A549 (cell line): ENCODE measurements around the gene SOX18. TPM values are rescaled to one million over a fixed set of nuclear protein-coding genes. Genes with fewer than 3 reads are reported as not detected.

ENCODE experiments used
- ATAC-seq, 2 experiments: fragments of 200-7000 bp in 1 of 2; fragments of >200 bp in 1 of 2; cut with Nextera tagmentation in 1 of 2; cut with Tn5 transposase in 1 of 2; 3 replicates each; pipeline versions ENCODE4 v1.8.0 to v1.9.1; 2018 to 2020; ENCODE audit warnings: mild to moderate bottlenecking in 1 of 2, moderate library complexity in 1 of 2
- CTCF ChIA-PET: fragments of 300-600 bp; sonication (Branson Sonifier 250); formaldehyde crosslinking; extraction: SDS; loops from one replicate; lab custom pipeline; 2021; ENCODE audit warnings: antibody characterized with exemption, inconsistent platforms; lab: Yijun Ruan, JAX
- POLR2A ChIA-PET: fragments of 350-600 bp; formaldehyde crosslinking; extraction: SDS; loops from one replicate; lab custom pipeline; 2021; ENCODE audit warnings: antibody characterized with exemption, inconsistent platforms; lab: Yijun Ruan, JAX
- DNase-seq, 2 experiments: peaks; one replicate each; pipeline versions ENCODE4 v3.0.0 to v3.0.0-alpha.2; 2011 to 2016; ENCODE audit warnings: low read depth in 1 of 2, low spot score in 1 of 2
- FAIRE-seq: peaks from 2 replicates; lab custom pipeline; 2011; peaks lifted over from hg19 to GRCh38; lab: Jason Lieb, UNC
- H3K27ac ChIP-seq, 2 experiments: fragments of >200 bp; sonication (Bioruptor Twin); formaldehyde crosslinking; 3 replicates each; pipeline ENCODE4 v1.5.1; 2016 to 2017
- H3K4me1 ChIP-seq: fragments of >200 bp; sonication (Bioruptor Twin); formaldehyde crosslinking; 3 replicates; pipeline ENCODE4 v1.6.1; 2016
- H3K4me2 ChIP-seq: fragments of >200 bp; sonication (Bioruptor Twin); formaldehyde crosslinking; 3 replicates; pipeline ENCODE4 v1.6.1; 2016
- H3K4me3 ChIP-seq: fragments of >200 bp; sonication (Bioruptor Twin); formaldehyde crosslinking; 3 replicates; pipeline ENCODE4 v1.5.1; 2016
- H3K9me3 ChIP-seq: fragments of >200 bp; sonication (Bioruptor Twin); formaldehyde crosslinking; 3 replicates; pipeline ENCODE4 v1.6.1; 2016
- BHLHE40 ChIP-seq: IDR thresholded peaks from 2 replicates; pipeline ENCODE4 v1.6.1; 2012; ENCODE audit warnings: low read depth, low read length, inconsistent platforms
- CBX2 ChIP-seq: fragments of 200-600 bp; sonication (generic); IDR thresholded peaks from 2 replicates; pipeline ENCODE4 v1.6.1; 2016; ENCODE audit warnings: low read depth, mild to moderate bottlenecking, borderline replicate concordance
- CHD4 ChIP-seq: fragments of 200-600 bp; sonication (generic); IDR thresholded peaks from 2 replicates; pipeline ENCODE4 v1.6.1; 2016; ENCODE audit warnings: antibody characterized with exemption, mild to moderate bottlenecking, borderline replicate concordance
- EHMT2 ChIP-seq: fragments of 200-600 bp; sonication (generic); IDR thresholded peaks from 2 replicates; pipeline ENCODE4 v1.6.1; 2016; ENCODE audit warnings: antibody characterized with exemption, low read depth, mild to moderate bottlenecking, moderate library complexity
- EP300 ChIP-seq, 2 experiments: fragments of >200 bp; sonication (Bioruptor Twin); formaldehyde crosslinking; IDR thresholded peaks; 2 replicates in 1 of 2; 3 replicates in 1 of 2; pipeline ENCODE4 v1.6.1; 2016 to 2017
- FOSB ChIP-seq: fragments of 250-450 bp; sonication (Bioruptor Pico); IDR thresholded peaks from 2 replicates; pipeline ENCODE4 v1.5.0; 2020; ENCODE audit warnings: mild to moderate bottlenecking, moderate library complexity
- FOSL2 ChIP-seq, 2 experiments: fragments of 450-650 bp in 1 of 2; fragments of >200 bp in 1 of 2; sonication (Bioruptor Twin) in 1 of 2; formaldehyde crosslinking; IDR thresholded peaks; 2 replicates each; pipeline versions ENCODE4 v1.5.0 to v1.6.1; 2016 to 2020; ENCODE audit warnings: mild to moderate bottlenecking in 1 of 2, moderate library complexity in 1 of 2
- GATA3 ChIP-seq: IDR thresholded peaks from 2 replicates; pipeline ENCODE4 v1.6.1; 2012; ENCODE audit warnings: borderline replicate concordance
- KDM5A ChIP-seq: fragments of 200-600 bp; sonication (generic); IDR thresholded peaks from 2 replicates; pipeline ENCODE4 v1.6.1; 2016; ENCODE audit warnings: antibody characterized with exemption, mild to moderate bottlenecking
- MAFK ChIP-seq: fragments of 450-650 bp; IDR thresholded peaks from 2 replicates; pipeline ENCODE4 v1.6.1; 2014; ENCODE audit not compliant: partially characterized antibody
- MAZ ChIP-seq: fragments of 150-350 bp; IDR thresholded peaks from 2 replicates; pipeline ENCODE4 v1.6.1; 2014; ENCODE audit warnings: antibody characterized with exemption, low read depth, low read length, borderline replicate concordance
- MYC ChIP-seq: IDR thresholded peaks from 2 replicates; pipeline ENCODE4 v1.6.1; 2012; ENCODE audit warnings: mild to moderate bottlenecking, inconsistent platforms, low read length, improper control_type of control experiment, borderline replicate concordance
- NR3C1 ChIP-seq: fragments of >200 bp; sonication (Bioruptor Twin); formaldehyde crosslinking; IDR thresholded peaks from 3 replicates; pipeline ENCODE4 v1.6.1; 2017
- POLR2AphosphoS2 ChIP-seq: conservative IDR thresholded peaks from 2 replicates; pipeline ENCODE4 v1.6.1; 2012; ENCODE audit warnings: low read length, improper control_type of control experiment, inconsistent platforms
- RAD21 ChIP-seq, 2 experiments: fragments of >200 bp in 1 of 2; sonication (Bioruptor Twin) in 1 of 2; formaldehyde crosslinking in 1 of 2; IDR thresholded peaks in 1 of 2; conservative IDR thresholded peaks in 1 of 2; 2 replicates in 1 of 2; 3 replicates in 1 of 2; pipeline ENCODE4 v1.6.1; 2012 to 2018; ENCODE audit warnings: inconsistent platforms in 1 of 2
- TP53 ChIP-seq: fragments of 250-450 bp; sonication (Bioruptor Pico); IDR thresholded peaks from 2 replicates; pipeline ENCODE4 v1.5.0; 2021; ENCODE audit warnings: mild to moderate bottlenecking, moderate library complexity
- ZSCAN20 ChIP-seq: fragments of 250-450 bp; sonication (Bioruptor Pico); IDR thresholded peaks from 2 replicates; pipeline ENCODE4 v1.8.0; 2022; ENCODE audit warnings: mild to moderate bottlenecking, moderate library complexity
- WGBS: methylation state at CpG from one replicate; pipeline ENCODE4 v1.1.6; 2017; ENCODE audit errors: missing lambda C conversion rate; 5-methylcytosine and 5-hydroxymethylcytosine counted together
- polyA plus RNA-seq, 4 experiments: library from polyadenylated mRNA; depleted of rRNA in 3 of 4; stranded (reverse); fragments of >200 nt; fragmentation: RNase III in 1 of 4; extraction: RNeasy Plus Mini Kit Qiagen cat#74134 plus additional on column Dnase treatment in 1 of 4; gene quantifications; 2 replicates in 3 of 4; 3 replicates in 1 of 4; pipeline ENCODE4 v1.2.3, GENCODE V29; 2011 to 2017
- TF ChIP-seq, protein P1 (sequence below): fragments of >200 bp; sonication (Bioruptor Twin); formaldehyde crosslinking; IDR thresholded peaks from 3 replicates; pipeline ENCODE4 v1.5.1; 2016
- TF ChIP-seq, protein P2 (sequence below): fragments of >200 bp; sonication (Bioruptor Twin); formaldehyde crosslinking; IDR thresholded peaks from 3 replicates; pipeline ENCODE4 v1.6.1; 2016
- TF ChIP-seq, protein P3 (sequence below): fragments of 200-600 bp; sonication (generic); IDR thresholded peaks from 2 replicates; pipeline ENCODE4 v1.6.1; 2016; ENCODE audit warnings: antibody characterized with exemption, mild to moderate bottlenecking, moderate library complexity

Gene SOX18
- polyA plus RNA-seq, 2 of the 4 experiments (the other 2 are of a cell fraction): 0.19 to 1.4 TPM

DNA sequence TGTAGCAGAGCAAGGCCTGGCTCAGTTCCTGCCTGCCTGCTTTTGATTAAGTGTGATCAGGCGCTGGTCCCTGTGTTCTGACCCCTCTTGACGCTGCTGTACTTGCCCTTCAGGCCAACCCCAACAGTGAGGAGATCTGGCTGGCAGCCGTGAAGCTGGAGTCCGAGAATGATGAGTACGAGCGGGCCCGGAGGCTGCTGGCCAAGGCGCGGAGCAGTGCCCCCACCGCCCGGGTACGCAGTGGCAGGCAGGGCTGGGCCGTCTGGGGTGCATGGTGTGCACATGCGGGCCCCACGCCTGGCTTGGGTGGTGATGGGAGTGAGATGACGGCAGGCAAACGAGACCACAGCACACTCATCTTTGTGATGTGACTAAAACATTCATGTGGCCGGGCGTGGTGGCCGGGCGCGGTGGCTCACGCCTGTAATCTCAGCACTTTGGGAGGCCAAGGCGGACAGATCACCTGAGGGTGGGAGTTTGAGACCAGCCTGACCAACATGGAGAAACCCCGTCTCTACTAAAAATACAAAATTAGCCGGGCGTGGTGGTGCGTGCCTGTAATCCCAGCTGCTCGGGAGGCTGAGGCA is 23.5 kb downstream of the SOX18 start (continued):
- TF ChIP-seq CBX2: no peak
- no peak for TF ChIP-seq RAD21 (conservative IDR thresholded peaks at IDR 0.05 in 1 of 2, IDR thresholded peaks at IDR 0.05 in 1 of 2)
- no peak for TF ChIP-seq FOSL2 (IDR thresholded peaks at IDR 0.05)
- no peak for TF ChIP-seq FOSL2 (CRISPR knock-in tag; IDR thresholded peaks at IDR 0.05)
- no peak for TF ChIP-seq GATA3
- no peak for TF ChIP-seq EP300 (IDR thresholded peaks at IDR 0.05)
- TF ChIP-seq POLR2AphosphoS2: no peak
- no peak for TF ChIP-seq EHMT2

DNA sequence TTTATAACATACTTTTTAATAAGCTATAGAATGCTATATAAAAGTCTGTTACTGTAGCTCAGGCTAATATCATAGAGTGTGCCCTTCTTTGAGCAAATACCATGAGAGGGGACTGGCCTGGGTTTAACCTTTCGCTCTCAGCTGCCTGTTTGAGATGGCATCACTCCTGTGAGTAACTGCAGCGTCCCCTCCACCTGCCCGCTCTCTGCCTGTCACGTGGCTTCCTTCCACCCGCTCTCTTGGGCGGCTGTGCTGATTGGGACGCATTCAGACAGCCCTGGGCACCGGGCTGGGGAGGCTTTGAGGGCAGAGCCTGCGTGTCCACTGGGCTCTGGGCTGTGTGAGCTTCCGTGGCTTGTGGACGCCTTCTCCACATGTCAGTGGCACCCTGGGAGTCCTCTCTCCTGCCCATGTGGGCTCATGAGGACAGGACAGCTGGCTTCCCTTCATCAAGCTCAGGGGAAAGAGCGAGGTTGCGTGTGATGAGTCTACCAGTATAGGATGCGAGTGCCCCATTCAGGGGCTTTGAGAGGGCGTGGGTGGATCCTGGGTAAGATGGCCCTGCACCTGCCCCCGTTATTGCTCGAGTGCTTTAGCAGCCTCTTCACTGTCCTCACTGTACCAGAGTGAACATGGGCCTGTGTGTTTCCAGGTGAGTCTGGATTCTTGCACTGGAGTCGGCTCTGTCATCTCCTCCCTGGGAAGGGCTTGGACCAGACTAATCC is 24.2 kb downstream of the SOX18 start:
- FAIRE-seq (no peak), ATAC-seq (no peak), DNase-seq (no peak)
- no peak overlapping the region for H3K4me2 ChIP-seq
- no peak for TF ChIP-seq KDM5A
- TF ChIP-seq MAZ: no peak
- TF ChIP-seq, protein P1, sequence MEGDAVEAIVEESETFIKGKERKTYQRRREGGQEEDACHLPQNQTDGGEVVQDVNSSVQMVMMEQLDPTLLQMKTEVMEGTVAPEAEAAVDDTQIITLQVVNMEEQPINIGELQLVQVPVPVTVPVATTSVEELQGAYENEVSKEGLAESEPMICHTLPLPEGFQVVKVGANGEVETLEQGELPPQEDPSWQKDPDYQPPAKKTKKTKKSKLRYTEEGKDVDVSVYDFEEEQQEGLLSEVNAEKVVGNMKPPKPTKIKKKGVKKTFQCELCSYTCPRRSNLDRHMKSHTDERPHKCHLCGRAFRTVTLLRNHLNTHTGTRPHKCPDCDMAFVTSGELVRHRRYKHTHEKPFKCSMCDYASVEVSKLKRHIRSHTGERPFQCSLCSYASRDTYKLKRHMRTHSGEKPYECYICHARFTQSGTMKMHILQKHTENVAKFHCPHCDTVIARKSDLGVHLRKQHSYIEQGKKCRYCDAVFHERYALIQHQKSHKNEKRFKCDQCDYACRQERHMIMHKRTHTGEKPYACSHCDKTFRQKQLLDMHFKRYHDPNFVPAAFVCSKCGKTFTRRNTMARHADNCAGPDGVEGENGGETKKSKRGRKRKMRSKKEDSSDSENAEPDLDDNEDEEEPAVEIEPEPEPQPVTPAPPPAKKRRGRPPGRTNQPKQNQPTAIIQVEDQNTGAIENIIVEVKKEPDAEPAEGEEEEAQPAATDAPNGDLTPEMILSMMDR: no peak
- TF ChIP-seq, protein P2, sequence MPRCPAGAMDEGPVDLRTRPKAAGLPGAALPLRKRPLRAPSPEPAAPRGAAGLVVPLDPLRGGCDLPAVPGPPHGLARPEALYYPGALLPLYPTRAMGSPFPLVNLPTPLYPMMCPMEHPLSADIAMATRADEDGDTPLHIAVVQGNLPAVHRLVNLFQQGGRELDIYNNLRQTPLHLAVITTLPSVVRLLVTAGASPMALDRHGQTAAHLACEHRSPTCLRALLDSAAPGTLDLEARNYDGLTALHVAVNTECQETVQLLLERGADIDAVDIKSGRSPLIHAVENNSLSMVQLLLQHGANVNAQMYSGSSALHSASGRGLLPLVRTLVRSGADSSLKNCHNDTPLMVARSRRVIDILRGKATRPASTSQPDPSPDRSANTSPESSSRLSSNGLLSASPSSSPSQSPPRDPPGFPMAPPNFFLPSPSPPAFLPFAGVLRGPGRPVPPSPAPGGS: no peak
- TF ChIP-seq, protein P3, sequence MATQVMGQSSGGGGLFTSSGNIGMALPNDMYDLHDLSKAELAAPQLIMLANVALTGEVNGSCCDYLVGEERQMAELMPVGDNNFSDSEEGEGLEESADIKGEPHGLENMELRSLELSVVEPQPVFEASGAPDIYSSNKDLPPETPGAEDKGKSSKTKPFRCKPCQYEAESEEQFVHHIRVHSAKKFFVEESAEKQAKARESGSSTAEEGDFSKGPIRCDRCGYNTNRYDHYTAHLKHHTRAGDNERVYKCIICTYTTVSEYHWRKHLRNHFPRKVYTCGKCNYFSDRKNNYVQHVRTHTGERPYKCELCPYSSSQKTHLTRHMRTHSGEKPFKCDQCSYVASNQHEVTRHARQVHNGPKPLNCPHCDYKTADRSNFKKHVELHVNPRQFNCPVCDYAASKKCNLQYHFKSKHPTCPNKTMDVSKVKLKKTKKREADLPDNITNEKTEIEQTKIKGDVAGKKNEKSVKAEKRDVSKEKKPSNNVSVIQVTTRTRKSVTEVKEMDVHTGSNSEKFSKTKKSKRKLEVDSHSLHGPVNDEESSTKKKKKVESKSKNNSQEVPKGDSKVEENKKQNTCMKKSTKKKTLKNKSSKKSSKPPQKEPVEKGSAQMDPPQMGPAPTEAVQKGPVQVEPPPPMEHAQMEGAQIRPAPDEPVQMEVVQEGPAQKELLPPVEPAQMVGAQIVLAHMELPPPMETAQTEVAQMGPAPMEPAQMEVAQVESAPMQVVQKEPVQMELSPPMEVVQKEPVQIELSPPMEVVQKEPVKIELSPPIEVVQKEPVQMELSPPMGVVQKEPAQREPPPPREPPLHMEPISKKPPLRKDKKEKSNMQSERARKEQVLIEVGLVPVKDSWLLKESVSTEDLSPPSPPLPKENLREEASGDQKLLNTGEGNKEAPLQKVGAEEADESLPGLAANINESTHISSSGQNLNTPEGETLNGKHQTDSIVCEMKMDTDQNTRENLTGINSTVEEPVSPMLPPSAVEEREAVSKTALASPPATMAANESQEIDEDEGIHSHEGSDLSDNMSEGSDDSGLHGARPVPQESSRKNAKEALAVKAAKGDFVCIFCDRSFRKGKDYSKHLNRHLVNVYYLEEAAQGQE: no peak
- TF ChIP-seq MAFK: no peak
- TF ChIP-seq FOSB (CRISPR knock-in tag): no peak
- no peak for TF ChIP-seq NR3C1
- no peak for TF ChIP-seq CHD4
- no peak for TF ChIP-seq ZSCAN20
- no peak for TF ChIP-seq MYC
- no peak for TF ChIP-seq TP53
- TF ChIP-seq BHLHE40: no peak
- ChIA-PET CTCF (interaction anchor here (1.5 to 5.0 kb wide), 2 partner anchors 13 to 45 kb away, joined by 3 to 71 read pairs; partner anchors contain the start of gene PRPF6), POLR2A (no interaction called here)
- 96% methylated on average over 18 of the region's 18 CpGs for WGBS
- no peaks in the 10 kb centered on the region for H3K9me3 ChIP-seq
- H3K27ac ChIP-seq: no peak overlapping the region
- no peaks in the 10 kb centered on the region for H3K4me1 ChIP-seq
- H3K4me3 ChIP-seq: no peak overlapping the region
